HEK293 (cell line): ENCODE results near the gene MSI2.

Experiments
- CTCF ChIA-PET: fragments of 350-600 bp; formaldehyde crosslinking; extraction: SDS; loops from one replicate; lab custom pipeline; 2021; ENCODE audit warnings: antibody characterized with exemption; lab: Yijun Ruan, JAX
- POLR2A ChIA-PET: fragments of 300-600 bp; formaldehyde crosslinking; extraction: SDS; loops from one replicate; lab custom pipeline; 2020; ENCODE audit warnings: antibody characterized with exemption, inconsistent platforms; lab: Yijun Ruan, JAX
- H3K27ac ChIP-seq: fragments of 200-500 bp; sonication (Bioruptor generic); 2 replicates; pipeline ENCODE4 v1.5.1; 2014; ENCODE audit warnings: low read depth, low read length, control low read depth, inconsistent platforms; ENCODE audit errors: extremely low read depth
- H3K36me3 ChIP-seq, 2 experiments: fragments of 200-500 bp in 1 of 2; sonication (Bioruptor generic) in 1 of 2; 1 replicate in 1 of 2; 2 replicates in 1 of 2; pipeline ENCODE4 v1.5.1; 2014 to 2017; ENCODE audit warnings: inconsistent platforms in 2 of 2, low read length in 2 of 2; ENCODE audit not compliant: control insufficient read depth in 2 of 2, insufficient read depth in 1 of 2
- H3K4me1 ChIP-seq: fragments of 200-500 bp; sonication (Bioruptor generic); 2 replicates; pipeline ENCODE4 v1.5.1; 2014; ENCODE audit warnings: mild to moderate bottlenecking, low read length, inconsistent platforms; ENCODE audit not compliant: control insufficient read depth, insufficient read depth
- H3K4me3 ChIP-seq: 2 replicates; pipeline ENCODE4 v1.5.1; 2011; ENCODE audit warnings: low read depth, mild to moderate bottlenecking, control low read depth, low read length, moderate library complexity
- H3K9me3 ChIP-seq: fragments of 200-500 bp; sonication (Bioruptor generic); 2 replicates; pipeline ENCODE4 v1.5.1; 2014; ENCODE audit warnings: low read depth, low read length, inconsistent platforms; ENCODE audit not compliant: control insufficient read depth, insufficient read depth
- BCL11A ChIP-seq: fragments of 450-650 bp; formaldehyde crosslinking; IDR thresholded peaks from 2 replicates; pipeline ENCODE4 v1.5.1; 2016; ENCODE audit warnings: low read depth, missing biosample characterization, missing genetic modification characterization
- CTCF ChIP-seq: fragments of 450-650 bp; formaldehyde crosslinking; IDR thresholded peaks from 2 replicates; pipeline ENCODE4 v1.5.1; 2016; ENCODE audit warnings: missing biosample characterization, missing genetic modification characterization
- HIC1 ChIP-seq: fragments of 450-650 bp; formaldehyde crosslinking; IDR thresholded peaks from 2 replicates; pipeline ENCODE4 v1.5.1; 2016; ENCODE audit warnings: missing biosample characterization, missing genetic modification characterization
- INSM2 ChIP-seq: fragments of 450-650 bp; formaldehyde crosslinking; IDR thresholded peaks from 2 replicates; pipeline ENCODE4 v1.5.1; 2016; ENCODE audit warnings: missing biosample characterization, missing genetic modification characterization
- KLF8 ChIP-seq: fragments of 450-650 bp; formaldehyde crosslinking; IDR thresholded peaks from 2 replicates; pipeline ENCODE4 v1.5.1; 2016; ENCODE audit warnings: missing biosample characterization, missing genetic modification characterization
- SP2 ChIP-seq: fragments of 450-650 bp; formaldehyde crosslinking; IDR thresholded peaks from 2 replicates; pipeline ENCODE4 v1.5.1; 2016; ENCODE audit warnings: missing biosample characterization, missing genetic modification characterization
- ZBTB17 ChIP-seq: fragments of 450-650 bp; formaldehyde crosslinking; IDR thresholded peaks from 2 replicates; pipeline ENCODE4 v1.5.1; 2016; ENCODE audit warnings: missing biosample characterization, missing genetic modification characterization
- ZBTB48 ChIP-seq: fragments of 450-650 bp; formaldehyde crosslinking; IDR thresholded peaks from 2 replicates; pipeline ENCODE4 v1.5.1; 2016; ENCODE audit warnings: missing biosample characterization, missing genetic modification characterization
- ZNF280D ChIP-seq: fragments of 450-650 bp; formaldehyde crosslinking; IDR thresholded peaks from 2 replicates; pipeline ENCODE4 v1.5.1; 2016; ENCODE audit warnings: missing biosample characterization, missing genetic modification characterization
- ZNF48 ChIP-seq: fragments of 450-650 bp; formaldehyde crosslinking; IDR thresholded peaks from 2 replicates; pipeline ENCODE4 v1.5.1; 2016; ENCODE audit warnings: missing biosample characterization, missing genetic modification characterization
- ZNF518A ChIP-seq: fragments of 450-650 bp; formaldehyde crosslinking; conservative IDR thresholded peaks from 2 replicates; pipeline ENCODE4 v1.5.1; 2016; ENCODE audit warnings: low read depth, missing biosample characterization, missing genetic modification characterization
- ZNF580 ChIP-seq: fragments of 450-650 bp; formaldehyde crosslinking; IDR thresholded peaks from 2 replicates; pipeline ENCODE4 v1.5.1; 2016; ENCODE audit warnings: missing biosample characterization, missing genetic modification characterization
- ZNF639 ChIP-seq: fragments of 450-650 bp; formaldehyde crosslinking; IDR thresholded peaks from 2 replicates; pipeline ENCODE4 v1.5.1; 2016; ENCODE audit warnings: missing biosample characterization, missing genetic modification characterization
- ZNF654 ChIP-seq: fragments of 450-650 bp; formaldehyde crosslinking; IDR thresholded peaks from 2 replicates; pipeline ENCODE4 v1.5.1; 2016; ENCODE audit warnings: low read depth, missing biosample characterization, missing genetic modification characterization
- ZNF658 ChIP-seq: fragments of 450-650 bp; formaldehyde crosslinking; IDR thresholded peaks from 2 replicates; pipeline ENCODE4; 2016; ENCODE audit warnings: missing biosample characterization, missing genetic modification characterization

Gene MSI2

GRCh38 chr17:57552114-57552624, 295.8 kb downstream of the MSI2 start (continued):
- TF ChIP-seq KLF8, result no peak
- TF ChIP-seq ZNF639 (tag by site-specific recombination), result no peak
- no peak for TF ChIP-seq INSM2 (tag by site-specific recombination)
- TF ChIP-seq ZNF518A (tag by site-specific recombination), result no peak
- peak; percentile 54 for TF ChIP-seq CTCF (tag by site-specific recombination)
- no peak for TF ChIP-seq ZNF48
- TF ChIP-seq SP2 (tag by site-specific recombination), result no peak
- no peak for TF ChIP-seq ZNF280D (tag by site-specific recombination)
- no peak for TF ChIP-seq BCL11A (tag by site-specific recombination)
- TF ChIP-seq ZNF658, result no peak

GRCh38 chr17:57553526-57553925, 297.2 kb downstream of the MSI2 start:
- H3K4me3 ChIP-seq, result no peak overlapping the region
- no peaks in the 10 kb centered on the region for H3K9me3 ChIP-seq
- no peak for TF ChIP-seq ZNF580 (tag by site-specific recombination)
- TF ChIP-seq HIC1, result no peak
- TF ChIP-seq ZBTB48 (tag by site-specific recombination), result no peak
- TF ChIP-seq ZNF654 (tag by site-specific recombination), result no peak
- no peak for TF ChIP-seq INSM2 (tag by site-specific recombination)
- TF ChIP-seq ZBTB17, result no peak
- H3K4me1 ChIP-seq, result peaks cover 49% of the 10 kb centered on the region
- CTCF ChIA-PET, result interaction anchor here (0.5 to 2.2 kb wide), 6 partner anchors 118 to 864 kb away, joined by 4 to 9 read pairs (median 5); partner anchors contain the start of gene RNF43
- H3K36me3 ChIP-seq, result no peaks in the 10 kb centered on the region
- POLR2A ChIA-PET, result interaction anchor here (0.6 kb wide), 2 partner anchors 209 to 296 kb away, joined by 4 to 5 read pairs; no protein-coding TSS in a partner anchor
- H3K27ac ChIP-seq, result no peak overlapping the region; the same call in 1 of the 2 replicates
